ENCODE data around the gene DLGAP1.
"Not testable (repeated sequence)": the region's sequence is repeated elsewhere in the genome, so short reads cannot be mapped to it uniquely, and the experiment has no call there.

The DLGAP1 gene

DNA sequence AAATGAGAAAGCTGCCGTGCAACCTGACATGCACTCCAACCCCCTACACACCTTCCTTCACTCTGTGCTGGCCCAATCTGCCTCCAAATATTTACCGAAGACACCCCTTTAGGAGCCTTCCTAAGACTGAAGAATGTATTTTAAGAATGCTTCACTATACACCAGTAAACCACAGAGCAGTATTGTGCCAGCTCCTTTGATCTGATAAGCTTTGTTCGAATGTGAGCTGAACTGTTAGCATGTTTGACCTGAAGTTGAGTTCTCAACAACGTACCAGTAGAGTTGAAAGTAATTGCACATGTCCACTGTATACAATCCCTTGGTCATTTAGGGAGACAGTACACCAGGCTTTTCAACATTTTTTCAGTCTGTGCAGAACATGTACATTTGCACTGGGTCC lies 745.9 kb downstream of the DLGAP1 start:
- no peak for DNase-seq

- no peak for DNase-seq
These were observed 748.6 kb downstream of the DLGAP1 start for GRCh38 chr18:3706279-3707097.

- DNase-seq = no peak
These were observed 750.4 kb downstream of the DLGAP1 start for GRCh38 chr18:3704556-3705344.

DNA sequence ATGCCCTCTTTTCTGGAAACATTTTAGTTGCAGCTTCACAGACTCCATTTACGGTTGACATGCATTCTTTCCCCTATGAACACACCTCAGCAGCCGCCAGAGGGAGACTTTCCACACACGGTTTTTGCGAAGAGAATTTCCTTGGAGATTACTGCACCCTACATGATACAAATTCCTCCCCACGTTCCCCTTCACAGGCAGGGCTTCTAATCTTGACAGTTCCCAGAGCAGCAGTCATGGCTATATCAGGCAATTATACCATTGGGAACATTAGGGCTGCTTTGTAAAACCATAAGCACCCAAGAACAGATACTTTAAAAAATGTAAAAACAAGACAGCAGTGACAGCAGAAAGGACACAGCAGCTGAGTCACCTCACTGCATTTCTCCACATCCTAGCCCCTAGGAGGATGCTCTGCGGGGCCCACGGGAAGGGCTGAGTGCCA lies 751.4 kb downstream of the DLGAP1 start:
- peak; percentile 74 for DNase-seq

GRCh38 chr18:3699707-3700567 lies 755.2 kb downstream of the DLGAP1 start:
- DNase-seq = not testable (repeated sequence)

- not testable (repeated sequence) for DNase-seq
These were observed 760.9 kb downstream of the DLGAP1 start for GRCh38 chr18:3694030-3694778.

DNA sequence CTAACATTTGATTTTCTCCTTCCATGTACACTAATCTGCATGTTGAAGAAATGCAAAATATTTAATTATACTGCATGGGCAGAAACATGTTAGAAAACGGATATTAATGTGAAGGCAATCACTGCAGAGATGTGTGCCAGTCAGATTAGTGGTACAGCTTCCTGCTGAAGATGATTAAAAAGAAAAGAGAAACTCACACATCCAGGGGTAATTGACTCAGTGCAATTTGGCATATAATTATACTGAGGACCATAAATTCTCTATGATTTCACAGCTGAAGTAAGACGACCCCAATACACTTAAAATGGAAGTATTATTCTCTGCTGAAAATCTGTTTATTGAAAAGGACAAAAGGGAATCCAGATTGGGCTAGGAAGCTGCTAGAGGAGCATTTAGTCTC lies 761.7 kb downstream of the DLGAP1 start:
- DNase-seq = no peak

DNA sequence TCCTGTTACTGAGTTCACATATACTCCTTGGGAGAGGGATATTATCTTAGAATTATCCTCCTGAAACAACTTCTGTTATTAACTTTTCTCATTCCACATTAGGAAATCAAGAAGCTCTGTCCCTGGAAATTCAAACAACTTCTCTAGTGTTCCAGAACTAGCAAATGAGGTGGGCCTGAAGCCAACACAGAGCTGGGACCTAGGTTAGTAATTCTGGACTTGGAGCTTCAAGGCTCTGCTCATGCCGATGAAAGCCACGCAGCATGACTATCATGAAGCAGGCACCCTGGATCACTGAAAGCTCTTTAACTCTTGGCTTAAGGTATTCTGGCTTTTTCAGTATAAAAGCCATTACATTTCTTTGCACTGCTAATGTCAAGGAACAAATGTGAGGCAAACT lies 762.4 kb downstream of the DLGAP1 start:
- no peak for DNase-seq

DNA sequence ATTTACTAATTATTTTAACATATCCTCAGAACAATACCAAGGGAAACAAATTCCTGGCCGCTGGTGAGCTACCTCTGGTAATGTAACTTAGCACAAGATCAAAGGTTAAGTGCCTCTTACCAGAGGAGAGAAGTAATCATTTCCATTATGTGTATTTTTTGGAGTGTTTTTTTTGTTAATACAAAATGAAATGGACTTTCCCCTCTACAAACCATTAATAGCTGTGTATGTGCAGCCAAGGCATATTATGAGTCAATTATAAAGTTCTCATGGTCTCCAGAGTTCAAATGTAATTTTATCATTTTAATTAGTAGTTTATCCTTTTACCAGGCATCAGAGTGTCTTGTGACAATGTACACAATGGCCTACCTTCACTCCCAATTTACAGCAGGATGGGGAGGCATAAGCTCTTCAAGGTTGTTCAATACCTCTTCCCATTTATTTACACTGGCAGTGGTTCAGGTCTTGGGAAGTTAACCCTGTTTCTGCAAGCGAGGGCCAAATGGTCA lies 762.9 kb downstream of the DLGAP1 start:
- DNase-seq = no peak

- no peak for DNase-seq
These were observed 763.4 kb downstream of the DLGAP1 start for GRCh38 chr18:3691705-3692104.

- DNase-seq = no peak
These were observed 764.4 kb downstream of the DLGAP1 start for GRCh38 chr18:3690764-3691066.

DNA sequence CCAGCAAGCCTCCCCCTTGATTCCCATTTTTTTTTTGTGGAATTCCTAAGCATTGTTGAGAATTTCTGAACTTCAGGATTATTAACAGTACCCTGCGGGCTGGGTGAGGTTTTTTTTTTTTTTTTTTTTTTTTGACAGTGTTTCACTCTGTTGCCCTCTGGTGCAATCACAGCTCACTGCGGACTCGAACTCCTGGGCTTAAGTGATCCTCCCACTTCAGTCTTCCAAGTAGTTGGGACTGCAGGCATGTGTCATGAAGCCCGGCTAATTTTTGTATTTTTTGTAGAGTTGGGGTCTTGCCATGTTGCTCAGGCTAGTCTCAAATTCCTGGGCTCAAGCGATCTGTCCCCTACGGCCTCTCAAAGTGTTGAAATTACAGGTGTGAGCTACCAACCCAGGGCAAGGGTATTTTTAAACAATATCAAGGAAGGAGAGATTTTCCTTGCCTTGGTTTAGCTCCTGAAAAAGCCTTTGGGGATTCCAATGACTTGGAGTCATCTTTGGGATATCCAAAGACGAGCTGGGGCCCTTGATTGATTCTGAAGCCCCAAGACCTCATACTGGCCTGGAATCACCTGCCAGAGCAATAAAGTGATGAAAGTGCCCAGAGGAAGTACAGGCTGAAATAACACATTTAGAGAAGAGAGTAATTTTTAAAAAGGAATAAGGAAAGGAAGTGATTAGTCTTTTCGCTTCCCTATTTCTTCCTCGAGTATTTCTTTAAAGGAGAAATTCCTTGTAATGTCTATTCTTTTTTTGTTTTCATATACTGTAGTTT lies 764.9 kb downstream of the DLGAP1 start:
- DNase-seq = no peak

- no peak for DNase-seq
These were observed 766.0 kb downstream of the DLGAP1 start for GRCh38 chr18:3689091-3689490.

DNA sequence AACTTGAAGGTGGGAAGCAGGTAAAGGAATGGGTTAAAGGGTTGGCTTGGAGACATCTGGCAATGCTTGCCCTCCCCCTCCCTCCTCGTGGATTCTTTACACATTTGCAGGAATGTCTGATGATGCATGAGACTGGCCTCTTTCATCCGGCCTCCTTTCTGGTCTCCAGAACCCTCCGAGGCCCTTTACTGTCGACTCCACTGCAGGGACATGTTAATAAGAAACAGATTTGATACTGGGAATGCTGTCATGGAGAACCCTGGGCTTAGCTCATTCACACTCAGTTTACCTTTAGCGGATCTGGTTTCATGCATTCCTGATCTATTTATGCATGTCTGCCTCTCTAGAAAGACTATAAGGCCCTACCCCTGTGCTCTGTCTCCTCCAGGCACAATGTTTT lies 766.4 kb downstream of the DLGAP1 start:
- no peak for DNase-seq

DNA sequence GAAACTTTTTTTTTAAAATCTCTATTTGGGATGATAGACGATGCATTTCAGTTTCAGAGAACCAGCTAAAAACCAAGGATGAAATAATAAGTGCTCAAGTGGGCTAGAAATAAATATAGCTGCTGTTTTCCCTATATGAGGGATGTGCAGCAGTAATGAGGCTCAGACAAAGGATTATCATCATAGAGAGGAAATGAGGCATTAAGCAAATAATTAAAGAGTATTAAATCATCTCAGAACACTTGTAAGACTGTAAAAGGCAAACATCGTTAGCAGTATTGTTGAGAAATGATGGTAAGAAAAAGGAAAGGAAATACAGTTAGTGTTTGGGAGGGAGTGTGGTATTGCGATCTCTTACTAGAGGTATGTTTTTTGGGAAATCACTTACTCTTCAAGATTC lies 771.6 kb downstream of the DLGAP1 start:
- no peak for DNase-seq

DNA sequence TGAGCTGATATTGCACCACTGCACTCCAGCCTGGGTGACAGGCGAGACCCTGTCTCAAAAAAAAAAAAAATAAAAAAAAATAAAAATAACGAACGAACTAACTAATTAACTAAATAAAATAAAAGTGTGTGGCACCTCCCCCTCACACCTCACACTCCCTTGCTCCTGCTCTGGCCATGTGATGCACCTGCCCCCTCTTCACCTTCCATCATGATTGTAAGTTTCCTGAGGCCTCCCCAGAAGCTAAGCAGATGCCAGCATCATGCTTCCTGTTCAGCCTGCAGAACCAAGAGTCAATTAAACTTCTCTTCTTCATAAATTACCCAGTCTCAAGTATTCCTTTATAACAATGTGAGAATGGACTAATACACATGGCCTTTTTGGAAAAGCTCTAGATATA lies 773.0 kb downstream of the DLGAP1 start:
- no peak for DNase-seq

- DNase-seq = no peak
These were observed 775.9 kb downstream of the DLGAP1 start for GRCh38 chr18:3679241-3679640.

DNA sequence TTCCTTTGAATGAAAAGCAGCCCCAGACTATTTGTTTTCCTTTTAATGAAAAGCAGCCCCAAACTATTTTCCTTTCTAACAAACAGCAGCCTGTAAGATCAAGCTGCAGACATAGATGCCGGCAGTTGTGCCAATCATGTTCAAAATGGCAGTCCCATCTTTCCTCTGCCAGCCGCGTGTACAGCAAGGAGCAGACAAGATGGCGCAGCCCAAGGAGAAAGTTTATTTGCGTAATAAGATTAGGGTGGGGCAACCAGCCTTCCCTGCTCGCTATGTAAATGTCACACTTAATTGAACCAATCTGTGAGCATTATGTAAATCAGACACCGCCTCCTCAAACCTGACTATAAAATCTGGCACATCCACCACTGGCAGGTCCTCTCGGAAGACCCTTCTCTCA lies 779.1 kb downstream of the DLGAP1 start:
- DNase-seq = peak; percentile 21

DNA sequence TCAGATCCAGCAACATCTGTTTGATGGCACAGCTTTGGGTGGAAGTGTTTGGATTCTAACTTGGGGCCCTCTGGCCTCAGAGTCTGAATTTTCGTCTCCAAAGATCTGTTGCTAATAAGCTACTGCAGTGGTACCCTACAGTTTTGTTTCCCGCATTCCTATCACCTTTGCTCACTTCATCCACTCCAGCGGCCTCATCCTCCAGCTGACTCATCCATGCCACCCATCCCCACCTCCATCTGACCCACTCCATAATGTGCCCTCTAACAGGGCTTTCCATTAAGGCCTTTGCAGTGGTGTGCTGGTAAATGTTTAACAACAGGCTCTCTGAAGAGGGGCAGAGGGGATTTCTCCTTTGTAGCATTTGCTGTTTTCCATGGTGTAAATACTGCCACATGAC lies 779.7 kb downstream of the DLGAP1 start:
- no peak for DNase-seq

GRCh38 chr18:3671176-3671575 lies 783.9 kb downstream of the DLGAP1 start:
- no peak for DNase-seq

DNA sequence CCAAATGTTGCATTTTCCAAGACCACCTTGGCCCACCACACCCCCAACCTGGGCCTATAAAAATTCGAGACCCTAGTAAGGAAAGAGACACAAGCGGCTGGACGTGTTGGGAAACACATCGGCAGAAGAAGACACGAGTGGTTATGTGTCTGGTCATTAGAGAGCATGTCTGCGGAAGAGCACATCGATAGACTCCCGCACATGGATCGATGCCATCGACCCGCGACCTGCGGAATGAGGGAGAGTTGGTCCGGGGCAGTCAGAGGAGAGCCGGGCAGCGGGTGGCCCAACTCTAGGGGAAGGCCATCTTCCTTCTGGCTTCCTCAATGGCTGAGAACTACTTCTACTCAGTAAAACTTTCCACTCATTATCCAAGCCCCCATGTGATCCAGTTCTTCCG lies 785.7 kb downstream of the DLGAP1 start:
- DNase-seq = no peak

Data from NCI-H82 (cell line).